ENCODE measurements around the gene SH3D19. TPM values are rescaled to one million over a fixed set of nuclear protein-coding genes. Genes with fewer than 3 reads are reported as not detected.

Gene SH3D19
- total RNA-seq, 4 donors from 2014 or later: 159 to 295 (median 224) TPM

- Histone ChIP-seq H3K4me1 (no peaks in the 10 kb centered on the region), H3K27ac (no peak overlapping the region), H3K9me3 (no peaks in the 10 kb centered on the region), H3K36me3 (peaks cover 0 to 35% (median 0%) of the 10 kb centered on the region in 3 donors), H3K27me3 (no peaks in the 10 kb centered on the region), H3K4me3 (no peak overlapping the region)
- TF ChIP-seq CTCF (IDR thresholded peaks at IDR 0.05): no peak
- no peak for TF ChIP-seq POLR2A (IDR thresholded peaks at IDR 0.05)
- DNase-seq: no peak
Observed at GRCh38 chr4:151167561-151167960, 157.8 kb downstream of the SH3D19 start.

- no peaks in the 10 kb centered on the region for H3K4me1 ChIP-seq
- DNase-seq: no peak
- TF ChIP-seq CTCF (IDR thresholded peaks at IDR 0.05): no peak
- TF ChIP-seq POLR2A (IDR thresholded peaks at IDR 0.05): no peak
Observed at GRCh38 chr4:151166636-151167035, 158.8 kb downstream of the SH3D19 start.

GRCh38 chr4:151165205-151166000, 160.0 kb downstream of the SH3D19 start:
- H3K9me3 ChIP-seq: no peaks in the 10 kb centered on the region
- H3K36me3 ChIP-seq: peaks cover 0 to 28% (median 0%) of the 10 kb centered on the region in 3 donors
- H3K27ac ChIP-seq: peak overlapping the region in 1 of 4 donors; percentile 14
- no peak overlapping the region for H3K4me3 ChIP-seq
- TF ChIP-seq CTCF (IDR thresholded peaks at IDR 0.05) (no peak), POLR2A (IDR thresholded peaks at IDR 0.05) (no peak)
- no peaks in the 10 kb centered on the region for H3K27me3 ChIP-seq
- DNase-seq: no peak
- H3K4me1 ChIP-seq: no peaks in the 10 kb centered on the region

More at GRCh38 chr4:151166636-151167035, 158.8 kb downstream of the SH3D19 start:
- Histone ChIP-seq H3K9me3 (no peaks in the 10 kb centered on the region), H3K27me3 (no peaks in the 10 kb centered on the region), H3K4me3 (no peak overlapping the region), H3K27ac (no peak overlapping the region), H3K36me3 (peaks cover 0 to 35% (median 0%) of the 10 kb centered on the region in 3 donors)

GRCh38 chr4:151163855-151164254, 161.6 kb downstream of the SH3D19 start:
- DNase-seq: no peak

GRCh38 chr4:151158979-151159378, 166.4 kb downstream of the SH3D19 start:
- no peak for DNase-seq
- no peak overlapping the region for H3K4me3 ChIP-seq
- TF ChIP-seq POLR2A (IDR thresholded peaks at IDR 0.05): no peak
- TF ChIP-seq CTCF (IDR thresholded peaks at IDR 0.05): no peak
- peaks cover 0 to 43% (median 0%) of the 10 kb centered on the region in 3 donors for H3K36me3 ChIP-seq
- no peak overlapping the region for H3K27ac ChIP-seq
- H3K9me3 ChIP-seq: no peaks in the 10 kb centered on the region
- no peaks in the 10 kb centered on the region for H3K4me1 ChIP-seq
- no peaks in the 10 kb centered on the region for H3K27me3 ChIP-seq

More at GRCh38 chr4:151163855-151164254, 161.6 kb downstream of the SH3D19 start:
- TF ChIP-seq CTCF (IDR thresholded peaks at IDR 0.05): no peak
- no peak for TF ChIP-seq POLR2A (IDR thresholded peaks at IDR 0.05)
- Histone ChIP-seq H3K4me1 (no peaks in the 10 kb centered on the region), H3K4me3 (no peak overlapping the region), H3K36me3 (peaks cover 0 to 33% (median 0%) of the 10 kb centered on the region in 3 donors), H3K27ac (no peak overlapping the region), H3K27me3 (no peaks in the 10 kb centered on the region), H3K9me3 (no peaks in the 10 kb centered on the region)

Data from Peyer's patch (tissue), 4 donors.